ENCODE data around the gene SSC5D. TPM values are rescaled to one million over a fixed set of nuclear protein-coding genes. Genes with fewer than 3 reads are reported as not detected.

SSC5D gene
- total RNA-seq, 2 experiments from 2014 or later, result 0.42 to 1.3 TPM

DNA sequence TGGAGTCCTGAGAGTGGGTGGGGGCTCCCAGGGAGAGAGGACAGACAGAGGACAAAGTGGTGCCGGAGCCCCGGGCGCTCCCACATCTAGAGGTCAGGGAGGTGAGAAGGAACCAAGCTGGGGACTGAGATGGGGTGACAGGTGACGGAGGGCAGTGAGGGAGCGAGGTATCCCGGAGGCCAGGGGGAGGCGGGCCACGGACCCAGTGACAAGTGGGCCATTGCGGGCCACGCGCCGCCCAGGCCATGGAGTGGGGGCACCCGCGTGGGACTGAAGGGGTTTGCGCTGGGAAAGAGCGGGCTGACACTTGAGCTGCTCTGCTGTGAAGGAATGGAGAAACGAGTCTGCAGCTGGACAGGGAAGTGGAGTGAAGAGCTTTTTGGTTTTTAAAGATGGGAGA is 9.2 kb upstream of the SSC5D start:
- Mint-ChIP-seq H3K9me3 (no peaks in the 10 kb centered on the region), H3K4me3 (peak overlapping the region; percentile 82)
- no peak for ATAC-seq (ENCODE audit: poor library complexity)

DNA sequence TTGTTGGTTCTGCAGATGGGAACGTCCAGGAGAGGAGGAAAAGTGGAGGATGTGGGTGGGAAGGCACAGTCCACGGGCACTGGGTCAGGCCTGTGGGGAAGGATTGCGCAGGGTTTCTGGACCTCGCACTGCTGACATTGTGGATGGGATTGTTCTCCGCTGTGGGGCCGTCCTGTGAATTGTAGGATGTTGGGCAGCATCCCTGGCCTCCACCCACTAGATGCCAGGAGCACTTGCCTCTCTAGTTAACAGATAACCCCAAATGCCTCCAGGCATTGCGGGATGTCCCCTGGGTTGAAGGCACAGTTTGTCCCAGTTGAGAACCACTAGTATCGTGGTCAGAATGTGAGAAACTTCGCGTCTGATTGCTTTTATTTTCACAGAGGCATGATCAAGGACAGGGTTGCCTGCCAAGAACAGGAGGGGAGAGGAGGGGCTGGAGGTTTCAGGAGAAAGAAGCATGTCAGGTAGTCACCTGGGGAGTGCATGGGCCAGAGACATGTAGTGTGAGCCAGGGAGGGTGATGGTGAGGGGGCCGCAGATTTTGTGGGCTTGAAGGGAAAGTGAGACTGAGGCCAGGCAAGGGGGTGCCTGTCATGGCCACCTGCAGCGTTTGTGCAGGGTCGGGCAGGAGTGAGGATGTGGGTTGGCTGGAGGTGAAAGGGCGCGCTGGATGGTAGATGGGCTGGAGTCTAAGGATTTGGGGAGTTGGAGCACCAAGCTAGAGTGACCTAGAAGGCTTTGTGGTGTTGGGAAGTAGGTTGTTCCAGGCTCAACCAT is 8.6 kb upstream of the SSC5D start:
- Histone ChIP-seq H3K27ac (ENCODE audit: low read depth in 1 of 2, low read length in 2 of 2) (no peak overlapping the region), H3K4me3 (ENCODE audit: low read length) (no peak overlapping the region), H3K36me3 (ENCODE audit: insufficient read depth, low read length) (peaks cover 8% of the 10 kb centered on the region), H3K4me1 (ENCODE audit: insufficient read depth, low read length) (peaks cover 42% of the 10 kb centered on the region), H3K27me3 (ENCODE audit: control insufficient read depth in 1 of 2, insufficient read depth in 2 of 2, low read length in 2 of 2) (no peaks in the 10 kb centered on the region), H3K9me3 (ENCODE audit: control insufficient read depth in 1 of 2, insufficient read depth in 1 of 2, low read length in 2 of 2) (no peaks in the 10 kb centered on the region)
- Mint-ChIP-seq H3K4me3 (peak overlapping the region; percentile 7), H3K36me3 (ENCODE audit: low read depth) (peaks cover 12% of the 10 kb centered on the region), H3K27ac (no peak overlapping the region), H3K27me3 (no peaks in the 10 kb centered on the region), H3K4me1 (ENCODE audit: low read depth) (peaks cover 38% of the 10 kb centered on the region), H3K9me3 (no peaks in the 10 kb centered on the region)
- TF ChIP-seq, protein P1, sequence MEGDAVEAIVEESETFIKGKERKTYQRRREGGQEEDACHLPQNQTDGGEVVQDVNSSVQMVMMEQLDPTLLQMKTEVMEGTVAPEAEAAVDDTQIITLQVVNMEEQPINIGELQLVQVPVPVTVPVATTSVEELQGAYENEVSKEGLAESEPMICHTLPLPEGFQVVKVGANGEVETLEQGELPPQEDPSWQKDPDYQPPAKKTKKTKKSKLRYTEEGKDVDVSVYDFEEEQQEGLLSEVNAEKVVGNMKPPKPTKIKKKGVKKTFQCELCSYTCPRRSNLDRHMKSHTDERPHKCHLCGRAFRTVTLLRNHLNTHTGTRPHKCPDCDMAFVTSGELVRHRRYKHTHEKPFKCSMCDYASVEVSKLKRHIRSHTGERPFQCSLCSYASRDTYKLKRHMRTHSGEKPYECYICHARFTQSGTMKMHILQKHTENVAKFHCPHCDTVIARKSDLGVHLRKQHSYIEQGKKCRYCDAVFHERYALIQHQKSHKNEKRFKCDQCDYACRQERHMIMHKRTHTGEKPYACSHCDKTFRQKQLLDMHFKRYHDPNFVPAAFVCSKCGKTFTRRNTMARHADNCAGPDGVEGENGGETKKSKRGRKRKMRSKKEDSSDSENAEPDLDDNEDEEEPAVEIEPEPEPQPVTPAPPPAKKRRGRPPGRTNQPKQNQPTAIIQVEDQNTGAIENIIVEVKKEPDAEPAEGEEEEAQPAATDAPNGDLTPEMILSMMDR (IDR thresholded peaks at IDR 0.05), result no peak
- ChIA-PET CTCF (interaction anchor here (1.5 kb wide), 1 partner anchor 24 kb away, joined by 6 read pairs; no protein-coding TSS in a partner anchor), POLR2A (no interaction called here)
- ATAC-seq (ENCODE audit: poor library complexity) (no peak), DNase-seq (no peak)
- intact Hi-C loops (cut with DNase I, micrococcal nuclease), result loop anchor here in 1 of 2 experiments (5.0 to 10.0 kb wide), 2 partner anchors 835 to 1017 kb away; partner anchors contain the start of genes LENG9 and ZSCAN5A

More for the DNA sequence above, 9.2 kb upstream of the SSC5D start:
- ChIA-PET POLR2A (no interaction called here), CTCF (interaction anchor here (1.5 kb wide), 1 partner anchor 25 kb away, joined by 6 read pairs; no protein-coding TSS in a partner anchor)
- Histone ChIP-seq H3K4me3 (ENCODE audit: low read length) (no peak overlapping the region), H3K27me3 (ENCODE audit: control insufficient read depth in 1 of 2, insufficient read depth in 2 of 2, low read length in 2 of 2) (no peaks in the 10 kb centered on the region), H3K4me1 (ENCODE audit: insufficient read depth, low read length) (peaks cover 36% of the 10 kb centered on the region), H3K36me3 (ENCODE audit: insufficient read depth, low read length) (peaks cover 8% of the 10 kb centered on the region), H3K27ac (ENCODE audit: low read depth in 1 of 2, low read length in 2 of 2) (no peak overlapping the region), H3K9me3 (ENCODE audit: control insufficient read depth in 1 of 2, insufficient read depth in 1 of 2, low read length in 2 of 2) (no peaks in the 10 kb centered on the region)
- Mint-ChIP-seq H3K27ac (peak overlapping the region; percentile 13), H3K4me1 (ENCODE audit: low read depth) (peaks cover 38% of the 10 kb centered on the region), H3K36me3 (ENCODE audit: low read depth) (peaks cover 12% of the 10 kb centered on the region), H3K27me3 (no peaks in the 10 kb centered on the region)
- intact Hi-C loops (cut with DNase I, micrococcal nuclease), result loop anchor here in 1 of 2 experiments (5.0 to 10.0 kb wide), 2 partner anchors 836 to 1017 kb away; partner anchors contain the start of genes LENG9 and ZSCAN5A
- TF ChIP-seq, protein P1 (IDR thresholded peaks at IDR 0.05), result no peak
- DNase-seq, result no peak

DNA sequence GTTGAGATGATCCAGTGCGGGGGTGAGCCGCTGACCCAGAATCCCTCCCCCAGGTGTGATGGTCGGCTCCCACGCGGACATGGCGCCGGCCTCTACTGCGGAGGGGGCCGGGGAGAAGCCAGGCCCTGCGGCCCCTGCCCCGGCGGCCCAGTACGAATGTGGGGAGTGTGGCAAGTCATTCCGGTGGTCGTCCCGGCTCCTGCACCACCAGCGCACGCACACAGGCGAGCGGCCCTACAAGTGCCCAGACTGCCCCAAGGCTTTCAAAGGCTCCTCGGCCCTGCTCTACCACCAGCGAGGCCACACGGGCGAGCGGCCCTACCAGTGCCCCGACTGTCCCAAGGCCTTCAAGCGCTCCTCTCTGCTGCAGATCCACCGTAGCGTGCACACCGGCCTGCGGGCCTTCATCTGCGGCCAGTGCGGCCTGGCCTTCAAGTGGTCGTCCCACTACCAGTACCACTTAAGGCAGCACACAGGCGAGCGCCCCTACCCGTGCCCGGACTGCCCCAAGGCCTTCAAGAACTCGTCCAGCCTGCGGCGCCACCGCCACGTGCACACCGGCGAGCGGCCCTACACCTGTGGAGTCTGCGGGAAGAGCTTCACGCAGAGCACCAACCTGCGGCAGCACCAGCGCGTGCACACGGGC is 7.0 kb upstream of the SSC5D start:
- TF ChIP-seq, protein P1 (IDR thresholded peaks at IDR 0.05), result no peak
- CTCF ChIA-PET, result no interaction called here
- POLR2A ChIA-PET, result no interaction called here
- no peak overlapping the region for H3K27ac ChIP-seq (ENCODE audit: low read depth in 1 of 2, low read length in 2 of 2)
- no peak overlapping the region for H3K4me3 ChIP-seq (ENCODE audit: low read length)
- H3K36me3 Mint-ChIP-seq (ENCODE audit: low read depth), result peaks cover 8% of the 10 kb centered on the region
- no peaks in the 10 kb centered on the region for H3K9me3 ChIP-seq (ENCODE audit: control insufficient read depth in 1 of 2, insufficient read depth in 1 of 2, low read length in 2 of 2)
- DNase-seq (no peak), ATAC-seq (ENCODE audit: poor library complexity) (no peak)
- H3K9me3 Mint-ChIP-seq, result no peaks in the 10 kb centered on the region
- no peaks in the 10 kb centered on the region for H3K27me3 Mint-ChIP-seq
- peaks cover 8% of the 10 kb centered on the region for H3K36me3 ChIP-seq (ENCODE audit: insufficient read depth, low read length)
- H3K27ac Mint-ChIP-seq, result no peak overlapping the region
- no peak overlapping the region for H3K4me3 Mint-ChIP-seq
- H3K4me1 Mint-ChIP-seq (ENCODE audit: low read depth), result peaks cover 42% of the 10 kb centered on the region
- intact Hi-C loops (cut with DNase I, micrococcal nuclease), result no loop called here
- no peaks in the 10 kb centered on the region for H3K27me3 ChIP-seq (ENCODE audit: control insufficient read depth in 1 of 2, insufficient read depth in 2 of 2, low read length in 2 of 2)
- H3K4me1 ChIP-seq (ENCODE audit: insufficient read depth, low read length), result peaks cover 45% of the 10 kb centered on the region

All from CD4-positive, alpha-beta T cell (primary cell).